Uterus (tissue), 4 donors: ENCODE measurements around the gene DAPP1. TPM values are rescaled to one million over a fixed set of nuclear protein-coding genes. Genes with fewer than 3 reads are reported as not detected.
A peak's percentile ranks its signal among the peaks of the same experiment; 100 is the strongest.
"Not testable (repeated sequence)": the region's sequence is repeated elsewhere in the genome, so short reads cannot be mapped to it uniquely, and the experiment has no call there.

Experiments used
- DNase-seq, 2 donors: peaks; one replicate each; pipeline ENCODE4 v3.0.0-alpha.2; 2019 to 2020
- H3K27ac ChIP-seq, 2 donors: fragments of 200-600 bp; sonication (generic); 1 replicate in 1 of 2; 2 replicates in 1 of 2; pipeline ENCODE4 v1.5.1; 2016 to 2018
- H3K27me3 ChIP-seq, 2 donors: fragments of 200-600 bp; sonication (generic); one replicate each; pipeline ENCODE4 v1.5.1; 2018 to 2019; ENCODE audit warnings: control low read depth in 1 of 2
- H3K36me3 ChIP-seq, 2 donors: fragments of 200-600 bp; sonication (generic); one replicate each; pipeline ENCODE4 v1.5.1; 2019; ENCODE audit warnings: control low read depth in 1 of 2
- H3K4me1 ChIP-seq, 2 donors: fragments of 200-600 bp; sonication (generic); one replicate each; pipeline ENCODE4 v1.5.1; 2018 to 2019; ENCODE audit warnings: control low read depth in 1 of 2
- H3K4me3 ChIP-seq, 2 donors: fragments of 200-600 bp; sonication (generic); 1 replicate in 1 of 2; 2 replicates in 1 of 2; pipeline ENCODE4 v1.5.1; 2018 to 2019; ENCODE audit warnings: mild to moderate bottlenecking in 1 of 2
- H3K9me3 ChIP-seq, 2 donors: fragments of 200-600 bp; sonication (generic); one replicate each; pipeline ENCODE4 v1.5.1; 2019; ENCODE audit warnings: control low read depth in 1 of 2
- POLR2A ChIP-seq, 2 donors: fragments of 450-650 bp; IDR thresholded peaks; one replicate each; pipeline ENCODE4 v1.6.1; 2016; ENCODE audit warnings: antibody characterized with exemption in 2 of 2, mild to moderate bottlenecking in 1 of 2, moderate library complexity in 1 of 2
- intact Hi-C: fragments of 100-400 bp; cut with DNase I; formaldehyde crosslinking; loops from one replicate; pipeline ENCODE4 v1.15.1; 2023; ENCODE audit warnings: low total_unique reads
- total RNA-seq, 4 donors: library from RNA; depleted of rRNA in 3 of 4; stranded (reverse); fragments of >200 nt in 3 of 4; gene quantifications; one replicate each; pipeline versions ENCODE4 v1.1.0 to v1.2.4, GENCODE V29; 2014 to 2023
- TF ChIP-seq, protein P1 (sequence below), 4 experiments: fragments of 200-600 bp in 2 of 4; fragments of 450-650 bp in 2 of 4; sonication (generic) in 2 of 4; IDR thresholded peaks; one replicate each; pipeline ENCODE4 v1.5.1; 2016 to 2019; ENCODE audit warnings: antibody characterized with exemption in 4 of 4, mild to moderate bottlenecking in 2 of 4, moderate library complexity in 1 of 4
- donor health status: DM: yes; HTN: yes; CAD: no.

The DAPP1 gene
- total RNA-seq, 4 donors from 2014 or later = 1.8 to 7.2 (median 2.8) TPM

DNA sequence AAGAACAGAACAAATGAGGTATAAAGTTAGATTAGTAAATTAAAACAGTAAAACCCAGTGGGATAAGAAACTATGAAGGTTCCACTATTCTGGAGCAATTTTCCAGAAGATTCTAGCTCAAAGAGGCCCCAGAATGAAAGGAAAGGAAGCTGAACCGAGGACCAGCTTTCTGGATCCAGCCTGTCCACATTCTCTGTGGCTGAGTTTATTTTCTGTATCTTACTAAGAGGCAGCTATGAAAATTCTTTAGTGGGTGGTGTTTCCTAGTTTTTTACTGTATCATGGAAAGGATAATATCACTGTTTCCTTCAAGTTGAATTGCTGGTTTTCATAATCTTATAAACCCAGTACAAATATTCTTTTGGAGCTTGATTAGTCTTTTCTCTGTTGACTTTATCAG, 11.8 kb downstream of the DAPP1 start:
- peak overlapping the region; percentile 37 to 61 for H3K27ac ChIP-seq
- H3K27me3 ChIP-seq = no peaks in the 10 kb centered on the region
- no peaks in the 10 kb centered on the region for H3K36me3 ChIP-seq
- no peaks in the 10 kb centered on the region for H3K9me3 ChIP-seq
- TF ChIP-seq, protein P1, sequence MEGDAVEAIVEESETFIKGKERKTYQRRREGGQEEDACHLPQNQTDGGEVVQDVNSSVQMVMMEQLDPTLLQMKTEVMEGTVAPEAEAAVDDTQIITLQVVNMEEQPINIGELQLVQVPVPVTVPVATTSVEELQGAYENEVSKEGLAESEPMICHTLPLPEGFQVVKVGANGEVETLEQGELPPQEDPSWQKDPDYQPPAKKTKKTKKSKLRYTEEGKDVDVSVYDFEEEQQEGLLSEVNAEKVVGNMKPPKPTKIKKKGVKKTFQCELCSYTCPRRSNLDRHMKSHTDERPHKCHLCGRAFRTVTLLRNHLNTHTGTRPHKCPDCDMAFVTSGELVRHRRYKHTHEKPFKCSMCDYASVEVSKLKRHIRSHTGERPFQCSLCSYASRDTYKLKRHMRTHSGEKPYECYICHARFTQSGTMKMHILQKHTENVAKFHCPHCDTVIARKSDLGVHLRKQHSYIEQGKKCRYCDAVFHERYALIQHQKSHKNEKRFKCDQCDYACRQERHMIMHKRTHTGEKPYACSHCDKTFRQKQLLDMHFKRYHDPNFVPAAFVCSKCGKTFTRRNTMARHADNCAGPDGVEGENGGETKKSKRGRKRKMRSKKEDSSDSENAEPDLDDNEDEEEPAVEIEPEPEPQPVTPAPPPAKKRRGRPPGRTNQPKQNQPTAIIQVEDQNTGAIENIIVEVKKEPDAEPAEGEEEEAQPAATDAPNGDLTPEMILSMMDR (IDR thresholded peaks at IDR 0.05) = no peak
- no peak for TF ChIP-seq POLR2A (IDR thresholded peaks at IDR 0.05)
- intact Hi-C loops = no loop called here
- no peak for DNase-seq
- H3K4me1 ChIP-seq = no peaks in the 10 kb centered on the region
- no peak overlapping the region for H3K4me3 ChIP-seq

DNA sequence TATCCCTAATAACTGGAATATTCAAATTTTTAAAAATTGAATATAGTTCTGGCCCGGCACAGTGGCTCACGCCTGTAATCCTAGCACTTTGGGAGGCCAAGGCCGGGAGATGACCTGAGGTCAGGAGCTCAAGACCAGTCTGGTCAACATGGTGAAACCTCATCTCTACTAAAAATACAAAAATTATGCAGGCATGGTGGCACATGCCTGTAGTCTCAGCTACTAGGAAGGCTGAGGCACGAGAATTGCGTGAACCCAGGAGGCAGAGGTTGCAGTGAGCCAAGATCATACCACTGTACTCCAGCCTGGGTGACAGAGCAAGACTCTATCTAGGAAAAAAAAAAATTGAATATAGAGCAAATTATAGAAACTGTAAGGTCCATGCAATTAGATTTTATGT, 13.4 kb downstream of the DAPP1 start:
- H3K4me1 ChIP-seq, intact Hi-C loops, H3K27me3 ChIP-seq: not testable (repeated sequence)

DNA sequence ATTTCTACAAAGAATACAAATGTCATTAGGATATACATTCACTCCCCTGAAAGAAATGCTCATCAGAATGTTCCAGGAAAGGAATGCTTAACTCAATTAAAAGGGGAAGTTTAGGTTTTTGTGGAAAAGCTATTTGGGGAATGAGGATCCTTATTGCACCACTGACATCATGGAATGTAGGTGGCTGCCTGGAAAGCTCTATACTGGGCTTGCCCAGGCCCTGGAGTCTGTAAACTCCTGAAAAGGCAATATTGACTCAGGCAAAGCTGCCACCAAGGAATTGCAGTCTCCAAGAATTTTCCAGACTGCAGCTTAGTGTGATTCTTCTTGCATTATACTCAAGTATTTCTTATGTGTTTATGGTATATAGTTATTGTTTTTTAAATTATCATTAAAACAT, 15.7 kb downstream of the DAPP1 start:
- intact Hi-C loops = no loop called here
- DNase-seq = no peak
- Histone ChIP-seq H3K4me1 (no peaks in the 10 kb centered on the region), H3K9me3 (no peaks in the 10 kb centered on the region), H3K4me3 (no peak overlapping the region), H3K36me3 (no peaks in the 10 kb centered on the region), H3K27me3 (no peaks in the 10 kb centered on the region), H3K27ac (no peak overlapping the region)
- no peak for TF ChIP-seq POLR2A (IDR thresholded peaks at IDR 0.05)
- TF ChIP-seq, protein P1 (IDR thresholded peaks at IDR 0.05) = no peak

More for the DNA sequence above, 13.4 kb downstream of the DAPP1 start:
- H3K4me3 ChIP-seq, H3K27ac ChIP-seq, H3K36me3 ChIP-seq, H3K9me3 ChIP-seq, DNase-seq: not testable (repeated sequence)

DNA sequence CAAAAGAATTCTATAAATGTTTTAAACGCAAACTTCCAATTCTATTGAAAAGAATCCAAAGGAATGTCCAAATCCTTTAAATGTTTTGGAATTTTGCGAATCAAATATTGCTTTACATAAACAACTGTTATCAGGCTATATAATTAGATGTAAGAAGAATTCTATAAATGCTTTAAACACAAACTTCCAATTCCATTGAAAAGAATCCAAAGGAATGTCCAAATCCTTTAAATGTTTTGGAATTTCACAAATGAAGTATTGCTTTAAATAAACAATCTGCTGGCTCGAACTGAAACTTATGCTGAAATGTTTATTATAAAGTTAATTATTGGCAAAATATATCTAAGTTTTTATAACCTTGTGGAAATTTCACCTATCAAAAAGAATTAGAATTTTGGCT, 16.1 kb downstream of the DAPP1 start:
- TF ChIP-seq, protein P1 (IDR thresholded peaks at IDR 0.05) = no peak
- no peak for TF ChIP-seq POLR2A (IDR thresholded peaks at IDR 0.05)
- H3K27me3 ChIP-seq = no peaks in the 10 kb centered on the region
- no peak overlapping the region for H3K27ac ChIP-seq
- no peaks in the 10 kb centered on the region for H3K36me3 ChIP-seq
- H3K4me1 ChIP-seq = no peaks in the 10 kb centered on the region
- DNase-seq = no peak
- no peaks in the 10 kb centered on the region for H3K9me3 ChIP-seq
- no peak overlapping the region for H3K4me3 ChIP-seq
- intact Hi-C loops = no loop called here

DNA sequence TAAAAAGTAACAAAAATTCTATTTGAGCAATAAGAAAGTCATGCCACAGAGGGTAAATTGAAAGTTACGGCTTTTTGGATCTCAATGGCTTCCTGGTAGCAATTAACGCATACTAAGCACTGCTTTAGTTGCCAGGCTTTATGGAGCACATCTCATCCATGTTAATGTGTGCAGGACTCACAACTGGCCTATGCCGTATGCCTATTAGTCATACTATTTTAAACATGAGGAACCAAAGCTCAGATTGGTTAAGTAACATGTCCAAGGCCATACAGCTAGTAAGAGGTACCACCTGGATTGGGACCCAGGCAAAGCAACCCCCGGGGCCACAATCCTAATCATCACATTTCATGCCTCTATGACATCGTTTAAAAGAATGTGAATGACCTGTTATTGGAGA, 17.1 kb downstream of the DAPP1 start:
- no peaks in the 10 kb centered on the region for H3K4me1 ChIP-seq
- intact Hi-C loops = no loop called here
- no peaks in the 10 kb centered on the region for H3K36me3 ChIP-seq
- H3K27ac ChIP-seq = no peak overlapping the region
- no peak for DNase-seq
- no peaks in the 10 kb centered on the region for H3K27me3 ChIP-seq
- H3K9me3 ChIP-seq = no peaks in the 10 kb centered on the region
- no peak overlapping the region for H3K4me3 ChIP-seq
- TF ChIP-seq, protein P1 (IDR thresholded peaks at IDR 0.05) = no peak
- no peak for TF ChIP-seq POLR2A (IDR thresholded peaks at IDR 0.05)

DNA sequence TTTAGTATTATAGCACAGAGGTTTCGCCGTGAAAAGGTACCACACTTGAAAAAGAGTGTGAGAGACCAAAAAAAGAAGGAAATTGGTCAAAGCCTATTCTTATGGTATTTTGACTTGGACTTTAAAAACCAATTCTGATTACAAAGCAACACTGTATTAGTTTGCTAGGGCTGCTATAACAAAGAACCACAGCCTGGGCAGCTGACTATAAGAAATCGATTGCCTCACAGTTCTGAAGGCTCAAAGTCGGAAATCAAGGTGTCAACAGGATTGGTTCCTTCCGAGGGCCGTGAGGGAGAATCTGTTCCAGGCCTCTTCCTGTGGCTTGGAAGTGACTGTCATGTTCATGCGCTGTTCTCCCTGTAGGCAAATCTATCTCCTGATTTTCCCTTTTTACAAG, 17.9 kb downstream of the DAPP1 start:
- no peak overlapping the region for H3K4me3 ChIP-seq
- H3K27me3 ChIP-seq = no peaks in the 10 kb centered on the region
- no peak for DNase-seq
- no peak overlapping the region for H3K27ac ChIP-seq
- TF ChIP-seq, protein P1 (IDR thresholded peaks at IDR 0.05) = no peak
- TF ChIP-seq POLR2A (IDR thresholded peaks at IDR 0.05) = no peak
- no peaks in the 10 kb centered on the region for H3K4me1 ChIP-seq
- no peaks in the 10 kb centered on the region for H3K36me3 ChIP-seq
- H3K9me3 ChIP-seq = no peaks in the 10 kb centered on the region
- intact Hi-C loops = no loop called here
